NCI-H345 treated with DMSO at 0.1 percent for 48 hours (cell line): ENCODE results near the gene PDCD10.
A peak's percentile ranks its signal among the peaks of the same experiment; 100 is the strongest.

Experiments
- DNase-seq: peaks from one replicate; lab custom pipeline; 2025; ENCODE audit not compliant: unreplicated experiment; lab: John Stamatoyannopoulos, UW

Gene PDCD10

DNA sequence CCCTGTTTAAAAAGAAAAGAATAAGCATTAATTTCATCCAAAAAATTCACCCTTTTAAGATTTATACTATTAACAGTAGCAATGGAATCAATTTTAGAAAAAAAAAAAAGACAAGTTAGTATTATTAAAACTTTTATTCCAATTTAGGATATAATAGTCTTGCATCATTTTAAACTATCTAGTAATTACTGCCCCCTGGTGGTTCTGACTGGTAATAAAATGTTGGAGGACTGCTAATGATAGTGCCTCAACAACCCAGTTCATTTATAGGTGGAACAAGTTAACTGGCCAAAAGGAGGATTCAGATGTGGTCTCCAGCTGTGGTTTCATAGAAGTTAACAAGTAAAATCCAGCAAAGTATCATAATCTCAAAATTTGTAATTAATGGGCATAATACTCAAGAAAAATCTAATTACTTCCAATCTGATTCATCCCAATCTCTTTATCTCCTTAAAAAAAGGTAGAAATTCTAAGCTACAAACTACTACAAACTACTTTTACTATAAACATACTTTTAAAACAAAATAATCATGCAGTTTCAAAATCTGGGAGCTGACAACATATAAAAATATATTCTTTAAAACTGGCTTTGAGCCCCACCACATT, 50.2 kb downstream of the PDCD10 start:
- DNase-seq, result peak; percentile 25

DNA sequence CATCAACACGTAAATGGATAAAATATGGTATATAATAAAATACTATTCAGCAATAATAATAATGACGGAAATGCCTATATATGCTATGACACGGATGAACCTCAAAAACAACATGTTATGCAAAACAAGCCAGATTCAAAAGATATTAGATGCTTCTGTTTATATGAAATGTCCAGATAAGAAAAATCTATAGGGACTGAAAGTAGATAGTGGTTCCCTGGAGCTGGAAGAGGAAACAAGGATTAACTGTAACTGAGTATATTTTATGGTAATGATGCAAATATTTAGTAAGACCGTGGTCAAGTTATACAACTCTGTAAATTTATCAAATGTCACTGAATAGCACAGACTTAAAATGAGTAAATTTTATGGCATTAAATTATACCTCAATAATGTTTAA, 55.2 kb downstream of the PDCD10 start:
- no peak for DNase-seq

- no peak for DNase-seq
These were observed 58.8 kb downstream of the PDCD10 start for GRCh38 chr3:167675848-167676247.

GRCh38 chr3:167673221-167673620, 61.5 kb downstream of the PDCD10 start:
- DNase-seq, result no peak

- no peak for DNase-seq
These were observed 62.7 kb downstream of the PDCD10 start for GRCh38 chr3:167671878-167672427.

- no peak for DNase-seq
These were observed 65.0 kb downstream of the PDCD10 start for GRCh38 chr3:167669699-167670098.

GRCh38 chr3:167668651-167669050, 66.0 kb downstream of the PDCD10 start:
- DNase-seq, result no peak

- no peak for DNase-seq
These were observed 68.1 kb downstream of the PDCD10 start for GRCh38 chr3:167666563-167666962.

DNA sequence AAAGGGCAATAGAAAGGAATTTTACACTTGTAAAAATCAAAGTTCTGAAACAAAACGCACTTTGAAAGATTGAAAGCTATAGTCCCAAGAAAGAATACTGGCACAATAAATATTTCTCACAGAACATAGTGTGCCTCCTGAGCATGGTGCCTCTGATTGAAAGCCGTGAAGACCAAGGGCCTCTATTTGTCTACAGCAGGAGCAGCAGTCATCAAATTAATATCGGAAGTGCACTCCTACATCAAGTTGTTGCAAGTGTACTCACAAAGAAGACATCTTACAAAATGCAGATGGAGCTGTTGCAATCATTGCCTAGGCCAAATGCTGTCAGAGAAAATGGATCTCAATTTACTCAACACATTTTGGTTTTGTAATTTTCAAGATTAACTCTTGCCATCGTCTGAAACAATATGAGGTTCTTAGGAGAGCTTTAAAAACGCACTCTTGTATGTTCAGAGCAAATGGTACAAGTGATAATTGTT, 71.7 kb downstream of the PDCD10 start:
- no peak for DNase-seq

- no peak for DNase-seq
These were observed 76.9 kb downstream of the PDCD10 start for GRCh38 chr3:167657684-167658225.

- no peak for DNase-seq
These were observed 77.9 kb downstream of the PDCD10 start for GRCh38 chr3:167656821-167657220.

GRCh38 chr3:167653760-167654159, 80.9 kb downstream of the PDCD10 start, which contains the start of gene WDR49:
TSS of gene WDR49 (minus strand) at chr3:167653942. CDS start at chr3:167653425, 517 bp downstream.
- peak; percentile 2 for DNase-seq

GRCh38 chr3:167653155-167653554, 81.5 kb downstream of the PDCD10 start:
- no peak for DNase-seq

DNA sequence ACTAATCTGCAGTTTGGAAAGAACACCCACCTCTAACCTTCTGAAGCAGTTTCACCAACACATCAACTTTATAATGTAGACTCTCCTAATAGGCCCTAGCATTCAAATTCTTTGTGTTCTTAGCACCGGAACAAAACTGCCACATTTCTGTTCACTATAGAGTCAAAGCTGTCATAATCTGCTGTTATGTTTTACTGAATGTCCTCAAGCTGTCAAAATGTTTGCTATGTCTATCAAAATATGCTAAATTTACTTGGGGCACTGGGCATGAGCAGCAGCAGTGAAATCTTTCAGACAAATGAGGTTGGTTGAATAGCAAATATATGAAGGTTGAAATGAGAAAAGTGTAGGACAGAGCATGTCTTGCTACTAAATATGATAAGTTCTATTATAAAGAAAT, 82.9 kb downstream of the PDCD10 start:
- DNase-seq, result no peak

GRCh38 chr3:167650459-167650858, 84.2 kb downstream of the PDCD10 start:
- DNase-seq, result no peak

- no peak for DNase-seq
These were observed 84.9 kb downstream of the PDCD10 start for GRCh38 chr3:167649746-167650145.

GRCh38 chr3:167644611-167645010, 90.1 kb downstream of the PDCD10 start:
- DNase-seq, result no peak
